Astrocyte (in vitro differentiated cells and primary cell): Measurements from ENCODE around the gene EMC8. TPM values are rescaled to one million over a fixed set of nuclear protein-coding genes. Genes with fewer than 3 reads are reported as not detected.

Experiments used
- DNase-seq: peaks from one replicate; pipeline ENCODE4 v3.0.0-alpha.2; 2010; ENCODE audit warnings: low read depth
- FAIRE-seq: peaks from 2 replicates; lab custom pipeline; 2011; peaks lifted over from hg19 to GRCh38; lab: Jason Lieb, UNC
- H2AFZ ChIP-seq: 2 replicates; pipeline ENCODE4 v1.6.0; 2012; ENCODE audit warnings: low read depth, low read length, inconsistent platforms
- H3K27ac ChIP-seq: 2 replicates; pipeline ENCODE4 v1.5.1; 2011; ENCODE audit warnings: low read depth, low read length, inconsistent platforms
- H3K27me3 ChIP-seq: 2 replicates; pipeline ENCODE4 v1.6.0; 2011; ENCODE audit warnings: low read length, inconsistent platforms; ENCODE audit not compliant: insufficient read depth
- H3K36me3 ChIP-seq: 2 replicates; pipeline ENCODE4 v1.5.1; 2011; ENCODE audit warnings: low read length, inconsistent platforms; ENCODE audit not compliant: insufficient read depth
- H3K4me1 ChIP-seq: 2 replicates; pipeline ENCODE4 v1.5.1; 2011; ENCODE audit warnings: low read length, inconsistent platforms; ENCODE audit not compliant: insufficient read depth
- H3K4me2 ChIP-seq: 2 replicates; pipeline ENCODE4 v1.6.0; 2012; ENCODE audit warnings: low read length, inconsistent platforms
- H3K4me3 ChIP-seq: 2 replicates; pipeline ENCODE4 v1.5.1; 2011; ENCODE audit warnings: low read depth, mild to moderate bottlenecking, low read length, inconsistent platforms; ENCODE audit not compliant: insufficient read depth
- H3K79me2 ChIP-seq: 2 replicates; pipeline ENCODE4 v1.6.0; 2012; ENCODE audit warnings: mild to moderate bottlenecking, low read length, inconsistent platforms; ENCODE audit not compliant: insufficient read depth
- H3K9ac ChIP-seq: 2 replicates; pipeline ENCODE4 v1.6.0; 2012; ENCODE audit warnings: mild to moderate bottlenecking, low read length, inconsistent platforms
- H3K9me3 ChIP-seq: 2 replicates; pipeline ENCODE4 v1.5.1; 2012; ENCODE audit warnings: low read depth, mild to moderate bottlenecking, low read length, inconsistent platforms; ENCODE audit not compliant: insufficient read depth
- H4K20me1 ChIP-seq: 2 replicates; pipeline ENCODE4 v1.6.0; 2012; ENCODE audit warnings: low read length, inconsistent platforms; ENCODE audit not compliant: insufficient read depth
- H3K27ac Mint-ChIP-seq: one replicate; pipeline ENCODE4 v1.8.0; 2021; ENCODE audit warnings: mild to moderate bottlenecking, mixed read lengths; ENCODE audit not compliant: unreplicated experiment
- H3K27me3 Mint-ChIP-seq: one replicate; pipeline ENCODE4 v1.8.0; 2021; ENCODE audit warnings: low read depth, mixed read lengths; ENCODE audit not compliant: unreplicated experiment
- H3K36me3 Mint-ChIP-seq: one replicate; pipeline ENCODE4 v1.8.0; 2021; ENCODE audit warnings: low read depth, mixed read lengths; ENCODE audit not compliant: unreplicated experiment
- H3K4me1 Mint-ChIP-seq: one replicate; pipeline ENCODE4 v1.8.0; 2021; ENCODE audit warnings: low read depth, mixed read lengths; ENCODE audit not compliant: unreplicated experiment
- H3K4me3 Mint-ChIP-seq: one replicate; pipeline ENCODE4 v1.8.0; 2021; ENCODE audit warnings: mild to moderate bottlenecking, moderate library complexity, mixed read lengths; ENCODE audit not compliant: unreplicated experiment
- H3K9me3 Mint-ChIP-seq: one replicate; pipeline ENCODE4 v1.8.0; 2021; ENCODE audit warnings: mild to moderate bottlenecking, mixed read lengths; ENCODE audit not compliant: unreplicated experiment
- EZH2 ChIP-seq: IDR thresholded peaks from 2 replicates; pipeline ENCODE4 v1.6.1; 2012; ENCODE audit warnings: mild to moderate bottlenecking, low read length, inconsistent platforms; ENCODE audit not compliant: insufficient read depth
- total RNA-seq: library from RNA; stranded (reverse); gene quantifications from 2 replicates; pipeline ENCODE4 v1.2.1, GENCODE V29; 2021
- TF ChIP-seq, protein P1 (sequence below): IDR thresholded peaks from 2 replicates; pipeline ENCODE4 v1.5.1; 2011; ENCODE audit warnings: low read depth, mild to moderate bottlenecking, inconsistent platforms, low read length, moderate library complexity; ENCODE audit not compliant: insufficient read depth

Gene EMC8
- total RNA-seq, 1 donor from 2014 or later, result 42.7 TPM

DNA sequence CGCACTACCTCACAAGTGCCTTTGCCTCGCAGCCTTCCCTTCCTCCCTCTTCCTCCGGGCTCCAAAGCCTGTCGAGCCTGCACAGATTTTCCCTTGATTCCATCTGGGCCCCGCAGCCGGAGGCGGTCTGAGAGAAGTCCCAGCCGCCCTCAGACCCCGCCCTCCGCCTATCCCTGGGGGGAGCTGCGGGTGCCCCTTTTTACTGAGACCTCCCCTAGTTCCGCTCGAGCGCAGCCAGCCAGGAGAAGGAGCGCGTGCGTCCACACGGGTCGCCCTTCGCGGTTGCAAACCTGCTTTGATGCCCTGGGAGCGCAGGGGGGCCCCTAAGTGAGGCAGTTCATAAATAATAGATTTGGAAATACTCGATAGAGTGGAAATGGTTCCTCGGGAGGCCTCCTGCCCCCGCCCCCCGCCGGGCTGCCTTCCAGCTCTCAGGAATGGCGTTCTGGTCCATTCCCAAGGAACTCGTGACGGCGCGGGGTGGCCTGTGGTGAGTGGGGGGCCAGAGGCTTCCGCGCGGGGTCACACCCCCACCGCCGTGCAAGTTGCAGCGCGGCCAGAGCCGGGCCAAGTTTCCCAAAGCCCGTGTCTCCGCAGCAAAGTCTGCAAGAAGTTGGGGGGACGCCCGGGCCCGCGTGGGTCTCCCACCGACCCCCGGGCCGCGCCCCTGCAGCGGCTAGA lies 49.1 kb downstream of the EMC8 start:
- TF ChIP-seq, protein P1, sequence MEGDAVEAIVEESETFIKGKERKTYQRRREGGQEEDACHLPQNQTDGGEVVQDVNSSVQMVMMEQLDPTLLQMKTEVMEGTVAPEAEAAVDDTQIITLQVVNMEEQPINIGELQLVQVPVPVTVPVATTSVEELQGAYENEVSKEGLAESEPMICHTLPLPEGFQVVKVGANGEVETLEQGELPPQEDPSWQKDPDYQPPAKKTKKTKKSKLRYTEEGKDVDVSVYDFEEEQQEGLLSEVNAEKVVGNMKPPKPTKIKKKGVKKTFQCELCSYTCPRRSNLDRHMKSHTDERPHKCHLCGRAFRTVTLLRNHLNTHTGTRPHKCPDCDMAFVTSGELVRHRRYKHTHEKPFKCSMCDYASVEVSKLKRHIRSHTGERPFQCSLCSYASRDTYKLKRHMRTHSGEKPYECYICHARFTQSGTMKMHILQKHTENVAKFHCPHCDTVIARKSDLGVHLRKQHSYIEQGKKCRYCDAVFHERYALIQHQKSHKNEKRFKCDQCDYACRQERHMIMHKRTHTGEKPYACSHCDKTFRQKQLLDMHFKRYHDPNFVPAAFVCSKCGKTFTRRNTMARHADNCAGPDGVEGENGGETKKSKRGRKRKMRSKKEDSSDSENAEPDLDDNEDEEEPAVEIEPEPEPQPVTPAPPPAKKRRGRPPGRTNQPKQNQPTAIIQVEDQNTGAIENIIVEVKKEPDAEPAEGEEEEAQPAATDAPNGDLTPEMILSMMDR, result no peak
- no peak for TF ChIP-seq EZH2
- H3K27ac ChIP-seq, result no peak overlapping the region
- peak overlapping the region; percentile 54 for H3K9ac ChIP-seq

GRCh38 chr16:85749771-85750145 lies 49.6 kb downstream of the EMC8 start:
- Histone ChIP-seq H3K4me2 (peak overlapping the region; percentile 93), H3K9me3 (no peaks in the 10 kb centered on the region), H3K4me3 (peak overlapping the region; percentile 57), H3K4me1 (peaks cover 44% of the 10 kb centered on the region), H3K36me3 (no peaks in the 10 kb centered on the region), H3K27ac (no peak overlapping the region), H3K79me2 (peaks cover 5% of the 10 kb centered on the region), H3K27me3 (no peaks in the 10 kb centered on the region), H3K9ac (peak overlapping the region; percentile 54), H4K20me1 (peaks cover 7% of the 10 kb centered on the region), H2AFZ (peak overlapping the region; percentile 63)
- Mint-ChIP-seq H3K4me1 (peaks cover 14% of the 10 kb centered on the region), H3K27me3 (peaks cover 13% of the 10 kb centered on the region), H3K36me3 (no peaks in the 10 kb centered on the region), H3K9me3 (no peaks in the 10 kb centered on the region), H3K27ac (no peak overlapping the region), H3K4me3 (peak overlapping the region; percentile 87)
- FAIRE-seq (no peak), DNase-seq (no peak)
- TF ChIP-seq EZH2, result no peak
- TF ChIP-seq, protein P1, result no peak

More for the DNA sequence above, 49.1 kb downstream of the EMC8 start:
- peak overlapping the region; percentile 63 for H2AFZ ChIP-seq
- H3K4me1 ChIP-seq, result peaks cover 44% of the 10 kb centered on the region
- Mint-ChIP-seq H3K36me3 (no peaks in the 10 kb centered on the region), H3K27me3 (peaks cover 13% of the 10 kb centered on the region), H3K4me3 (peak overlapping the region; percentile 87), H3K27ac (peak overlapping the region; percentile 78), H3K9me3 (no peaks in the 10 kb centered on the region), H3K4me1 (peaks cover 14% of the 10 kb centered on the region)
- H3K79me2 ChIP-seq, result peaks cover 5% of the 10 kb centered on the region
- no peak for FAIRE-seq
- H3K4me3 ChIP-seq, result peak overlapping the region; percentile 57
- no peaks in the 10 kb centered on the region for H3K27me3 ChIP-seq
- H4K20me1 ChIP-seq, result peaks cover 7% of the 10 kb centered on the region
- H3K36me3 ChIP-seq, result no peaks in the 10 kb centered on the region
- peak overlapping the region; percentile 93 for H3K4me2 ChIP-seq
- no peak for DNase-seq
- no peaks in the 10 kb centered on the region for H3K9me3 ChIP-seq
